ENCODE results near the gene KCNQ4. TPM values are rescaled to one million over a fixed set of nuclear protein-coding genes. Genes with fewer than 3 reads are reported as not detected.

Gene KCNQ4
- total and polyA plus RNA-seq, 2 of the 13 experiments (the other 11 are each of a cell fraction or from before 2014, with no cell fraction given) = 0.02 to 0.09 TPM

GRCh38 chr1:40872276-40872675 is 88.7 kb downstream of the KCNQ4 start:
- intact Hi-C loops (cut with micrococcal nuclease; ENCODE audit: unreplicated experiment) (no loop called here), in situ Hi-C loops (cut with HindIII; ENCODE audit: extremely low pct_ligation_motif_present, low pct_unique_long_range_greater_than_20kb) (no loop called here)
- H3K27me3 ChIP-seq (ENCODE audit: control insufficient read depth in 1 of 2, insufficient read depth in 2 of 2, low read length in 2 of 2) = no peaks in the 10 kb centered on the region
- peaks cover 9% of the 10 kb centered on the region for H3K9me3 ChIP-seq (ENCODE audit: low read length)
- FAIRE-seq (no peak), DNase-seq (ENCODE audit: low spot score) (no peak), ATAC-seq (no peak)
- TF ChIP-seq CHCHD3 (CRISPR knock-in tag; IDR thresholded peaks at IDR 0.05) (no peak), MYNN (CRISPR knock-in tag; IDR thresholded peaks at IDR 0.05; ENCODE audit: low read depth) (no peak), YEATS4 (CRISPR knock-in tag; IDR thresholded peaks at IDR 0.05; ENCODE audit: borderline replicate concordance) (no peak), FOXO1 (CRISPR knock-in tag; IDR thresholded peaks at IDR 0.05) (no peak), STAT5B (CRISPR knock-in tag; IDR thresholded peaks at IDR 0.05) (no peak)
- no peaks in the 10 kb centered on the region for H3K36me3 ChIP-seq (replicated peaks in 1 of 2; ENCODE audit: control insufficient read depth in 1 of 2, insufficient read depth in 2 of 2, low read length in 2 of 2)
- ChIA-PET CTCF (ENCODE audit: low intra/inter-chr PET ratio, low total read pairs) (no interaction called here), POLR2A (interaction anchor here (1.2 kb wide), 1 partner anchor 10 kb away, joined by 4 read pairs; the partner anchor contains the start of gene CITED4)
- H3K27ac ChIP-seq (ENCODE audit: extremely low read length, insufficient read depth, low read length) = no peak overlapping the region
- peaks cover 19% of the 10 kb centered on the region for H3K4me1 ChIP-seq (ENCODE audit: insufficient read depth, low read length)
- no peak overlapping the region for H3K4me2 ChIP-seq (ENCODE audit: low read depth, low read length)
- H4K20me1 ChIP-seq (ENCODE audit: insufficient read depth, low read length) = no peaks in the 10 kb centered on the region
- WGBS (ENCODE audit: low lambda C conversion rate) = 82% methylated on average over 3 of the region's 3 CpGs
- no peak overlapping the region for H3K9ac ChIP-seq (ENCODE audit: insufficient read depth, low read depth, low read length)
- no TSS peak for BruUV-seq (replicated peaks)
- no peak overlapping the region for H3K4me3 ChIP-seq (replicated peaks in 1 of 3; ENCODE audit: insufficient read depth in 1 of 3, low read depth in 2 of 3, low read length in 3 of 3)
- H3K79me2 ChIP-seq (ENCODE audit: insufficient read depth, low read length) = no peaks in the 10 kb centered on the region
- H2AFZ ChIP-seq (ENCODE audit: low read length) = no peak overlapping the region

- Histone ChIP-seq H2AFZ (ENCODE audit: low read length) (no peak overlapping the region), H3K4me2 (ENCODE audit: low read depth, low read length) (no peak overlapping the region), H3K4me3 (replicated peaks in 1 of 3; ENCODE audit: insufficient read depth in 1 of 3, low read depth in 2 of 3, low read length in 3 of 3) (no peak overlapping the region), H3K27ac (ENCODE audit: extremely low read length, insufficient read depth, low read length) (no peak overlapping the region), H3K79me2 (ENCODE audit: insufficient read depth, low read length) (no peaks in the 10 kb centered on the region), H3K9me3 (ENCODE audit: low read length) (peaks cover 9% of the 10 kb centered on the region), H3K36me3 (replicated peaks in 1 of 2; ENCODE audit: control insufficient read depth in 1 of 2, insufficient read depth in 2 of 2, low read length in 2 of 2) (no peaks in the 10 kb centered on the region), H4K20me1 (ENCODE audit: insufficient read depth, low read length) (no peaks in the 10 kb centered on the region), H3K27me3 (ENCODE audit: control insufficient read depth in 1 of 2, insufficient read depth in 2 of 2, low read length in 2 of 2) (no peaks in the 10 kb centered on the region), H3K9ac (ENCODE audit: insufficient read depth, low read depth, low read length) (no peak overlapping the region), H3K4me1 (ENCODE audit: insufficient read depth, low read length) (0 out of 2 replicates have a peak, but pooled peaks cover 7% of the 10 kb centered on the region)
- in situ Hi-C loops (cut with HindIII; ENCODE audit: extremely low pct_ligation_motif_present, low pct_unique_long_range_greater_than_20kb) (no loop called here), intact Hi-C loops (cut with micrococcal nuclease; ENCODE audit: unreplicated experiment) (no loop called here)
- ATAC-seq (no peak), FAIRE-seq (no peak), DNase-seq (ENCODE audit: low spot score) (no peak)
- ChIA-PET CTCF (ENCODE audit: low intra/inter-chr PET ratio, low total read pairs) (no interaction called here), POLR2A (interaction anchor here (0.7 to 1.4 kb wide), 2 partner anchors 12 to 66 kb away, joined by 3 read pairs; partner anchors contain the start of gene CITED4)
- no TSS peak for BruUV-seq (replicated peaks)
- WGBS (ENCODE audit: low lambda C conversion rate) = 75% methylated on average over 7 of the region's 7 CpGs
- TF ChIP-seq TMF1 (CRISPR knock-in tag; IDR thresholded peaks at IDR 0.05; ENCODE audit: low read depth) = no peak
- TF ChIP-seq TOE1 (CRISPR knock-in tag; IDR thresholded peaks at IDR 0.05) = no peak
- TF ChIP-seq RELA (CRISPR knock-in tag; IDR thresholded peaks at IDR 0.05) = no peak
- TF ChIP-seq PLSCR1 (CRISPR knock-in tag; IDR thresholded peaks at IDR 0.05; ENCODE audit: borderline replicate concordance) = no peak
- TF ChIP-seq RBAK (CRISPR knock-in tag; IDR thresholded peaks at IDR 0.05) = no peak
- no peak for TF ChIP-seq ZNF597 (CRISPR knock-in tag; IDR thresholded peaks at IDR 0.05)
- no peak for TF ChIP-seq ZBTB33 (CRISPR knock-in tag; IDR thresholded peaks at IDR 0.05)
- no peak for TF ChIP-seq CBX2 (IDR thresholded peaks at IDR 0.05; ENCODE audit: low read depth, low read length)
- TF ChIP-seq CBX2 (CRISPR knock-in tag; IDR thresholded peaks at IDR 0.05; ENCODE audit: low read depth) = no peak
- no peak for TF ChIP-seq SMAD3 (CRISPR knock-in tag; IDR thresholded peaks at IDR 0.05)
- no peak for TF ChIP-seq MTA1 (CRISPR knock-in tag; IDR thresholded peaks at IDR 0.05; ENCODE audit: borderline replicate concordance)
Observed at GRCh38 chr1:40873863-40874472, 90.4 kb downstream of the KCNQ4 start.

All from HepG2 (cell line).